A673 (cell line): ENCODE results near the gene NCKAP1.

Experiments
- EZH2 ChIP-seq: fragments of 200-600 bp; sonication (generic); IDR thresholded peaks from 2 replicates; pipeline ENCODE4 v1.6.1; 2017; ENCODE audit warnings: borderline replicate concordance, low read depth, mild to moderate bottlenecking, mixed read lengths, antibody characterized with exemption, low read length; ENCODE audit not compliant: poor library complexity, severe bottlenecking
- TF ChIP-seq, protein P1 (sequence below): fragments of 300-800, 200-600 bp; sonication (generic); conservative IDR thresholded peaks from 2 replicates; pipeline ENCODE4 v1.5.1; 2017; ENCODE audit warnings: low read depth, mild to moderate bottlenecking, antibody characterized with exemption, low read length, moderate library complexity, mixed read lengths

DNA sequence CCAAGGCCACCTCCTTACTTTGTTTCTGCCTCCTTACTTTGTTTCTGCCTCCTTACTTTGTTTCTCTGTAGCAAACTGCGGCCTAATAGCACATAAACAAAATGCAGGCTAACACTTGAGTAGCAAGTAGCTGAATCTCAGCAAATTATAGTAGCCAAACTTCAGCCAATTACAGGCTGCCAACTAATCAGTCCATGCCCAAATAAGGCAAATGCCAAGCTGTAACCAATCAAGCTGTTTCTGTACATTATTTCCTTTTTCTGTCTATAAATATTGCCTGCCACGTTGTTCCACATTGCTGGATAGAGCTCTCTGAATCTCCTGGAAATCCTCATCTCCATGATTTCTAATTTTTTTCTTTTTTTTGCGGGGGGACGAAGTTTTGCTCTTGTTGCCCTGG is 143.1 kb downstream of the NCKAP1 start:
- TF ChIP-seq, protein P1, sequence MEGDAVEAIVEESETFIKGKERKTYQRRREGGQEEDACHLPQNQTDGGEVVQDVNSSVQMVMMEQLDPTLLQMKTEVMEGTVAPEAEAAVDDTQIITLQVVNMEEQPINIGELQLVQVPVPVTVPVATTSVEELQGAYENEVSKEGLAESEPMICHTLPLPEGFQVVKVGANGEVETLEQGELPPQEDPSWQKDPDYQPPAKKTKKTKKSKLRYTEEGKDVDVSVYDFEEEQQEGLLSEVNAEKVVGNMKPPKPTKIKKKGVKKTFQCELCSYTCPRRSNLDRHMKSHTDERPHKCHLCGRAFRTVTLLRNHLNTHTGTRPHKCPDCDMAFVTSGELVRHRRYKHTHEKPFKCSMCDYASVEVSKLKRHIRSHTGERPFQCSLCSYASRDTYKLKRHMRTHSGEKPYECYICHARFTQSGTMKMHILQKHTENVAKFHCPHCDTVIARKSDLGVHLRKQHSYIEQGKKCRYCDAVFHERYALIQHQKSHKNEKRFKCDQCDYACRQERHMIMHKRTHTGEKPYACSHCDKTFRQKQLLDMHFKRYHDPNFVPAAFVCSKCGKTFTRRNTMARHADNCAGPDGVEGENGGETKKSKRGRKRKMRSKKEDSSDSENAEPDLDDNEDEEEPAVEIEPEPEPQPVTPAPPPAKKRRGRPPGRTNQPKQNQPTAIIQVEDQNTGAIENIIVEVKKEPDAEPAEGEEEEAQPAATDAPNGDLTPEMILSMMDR = no peak
- no peak for TF ChIP-seq EZH2
